Prostate gland (tissue), 2 donors: Measurements from ENCODE around the gene EFNB3.

Experiments used
- CTCF ChIP-seq, 4 experiments: fragments of 200-600 bp in 2 of 4; fragments of 450-650 bp in 2 of 4; sonication (generic) in 2 of 4; IDR thresholded peaks; 1 replicate in 3 of 4; 2 replicates in 1 of 4; pipeline ENCODE4 v1.5.1; 2016 to 2019; ENCODE audit warnings: antibody characterized with exemption in 4 of 4, mild to moderate bottlenecking in 2 of 4, moderate library complexity in 2 of 4
- POLR2AphosphoS5 ChIP-seq: sonication (generic); formaldehyde crosslinking; IDR thresholded peaks from one replicate; pipeline ENCODE4 v1.6.1; 2017; ENCODE audit warnings: antibody characterized with exemption

GRCh38 chr17:7750321-7750821 lies 45.4 kb downstream of the EFNB3 start:
- TF ChIP-seq CTCF (IDR thresholded peaks at IDR 0.05), result no peak
- no peak for TF ChIP-seq POLR2AphosphoS5
